ENCODE data around the gene FBXW4.

The FBXW4 gene

GRCh38 chr10:101570428-101571270, 124.3 kb downstream of the FBXW4 start:
- in situ Hi-C loops (cut with MboI; ENCODE audit: low sequenced_read_pairs): loop anchor here (25.0 kb wide), 1 partner anchor 358 kb away; no protein-coding TSS in a partner anchor

DNA sequence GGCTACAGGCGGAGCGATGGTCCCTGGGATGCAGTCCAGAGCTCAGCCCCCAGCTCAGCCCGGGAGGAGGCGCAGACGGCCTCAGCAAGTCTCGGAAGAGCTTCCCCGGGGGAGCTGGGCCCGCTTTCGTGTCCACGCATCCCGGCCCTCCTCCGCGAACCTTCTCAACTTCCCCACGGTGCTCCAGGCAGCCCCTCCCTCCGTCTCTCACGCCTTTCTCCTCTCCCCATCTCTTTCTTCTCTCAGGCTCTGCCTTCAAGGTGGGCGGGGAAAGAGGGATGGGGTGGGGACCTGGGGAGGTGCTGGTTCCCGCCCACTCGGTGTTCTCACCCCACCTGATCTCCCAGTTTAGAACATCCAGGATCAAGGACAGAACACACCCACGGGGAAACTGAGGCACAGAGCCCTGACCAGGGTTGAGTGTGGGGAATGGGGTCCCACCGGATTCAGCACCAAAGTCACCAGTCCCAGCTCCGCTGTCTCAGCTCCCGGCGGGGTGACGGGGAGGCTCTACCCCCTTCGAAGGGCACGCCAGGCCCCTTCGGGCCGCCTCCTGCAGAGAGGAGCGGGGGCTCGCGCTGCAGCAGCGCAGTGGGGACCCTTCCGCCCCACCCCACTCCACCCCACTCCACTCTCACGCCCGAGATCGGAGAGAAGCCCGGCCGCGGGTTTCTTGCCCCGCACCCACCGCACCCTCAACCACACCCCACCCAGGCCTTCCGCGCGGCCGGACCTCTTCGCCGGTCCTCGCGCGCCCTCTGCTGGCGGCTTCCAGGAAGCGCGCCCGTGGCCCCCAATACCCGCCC, 125.1 kb downstream of the FBXW4 start:
- in situ Hi-C loops (cut with MboI; ENCODE audit: low sequenced_read_pairs): loop anchor here (25.0 kb wide), 1 partner anchor 358 kb away; no protein-coding TSS in a partner anchor

GRCh38 chr10:101569323-101569621, 125.7 kb downstream of the FBXW4 start:
- in situ Hi-C loops (cut with MboI; ENCODE audit: low sequenced_read_pairs): loop anchor here (25.0 kb wide), 1 partner anchor 357 kb away; no protein-coding TSS in a partner anchor

DNA sequence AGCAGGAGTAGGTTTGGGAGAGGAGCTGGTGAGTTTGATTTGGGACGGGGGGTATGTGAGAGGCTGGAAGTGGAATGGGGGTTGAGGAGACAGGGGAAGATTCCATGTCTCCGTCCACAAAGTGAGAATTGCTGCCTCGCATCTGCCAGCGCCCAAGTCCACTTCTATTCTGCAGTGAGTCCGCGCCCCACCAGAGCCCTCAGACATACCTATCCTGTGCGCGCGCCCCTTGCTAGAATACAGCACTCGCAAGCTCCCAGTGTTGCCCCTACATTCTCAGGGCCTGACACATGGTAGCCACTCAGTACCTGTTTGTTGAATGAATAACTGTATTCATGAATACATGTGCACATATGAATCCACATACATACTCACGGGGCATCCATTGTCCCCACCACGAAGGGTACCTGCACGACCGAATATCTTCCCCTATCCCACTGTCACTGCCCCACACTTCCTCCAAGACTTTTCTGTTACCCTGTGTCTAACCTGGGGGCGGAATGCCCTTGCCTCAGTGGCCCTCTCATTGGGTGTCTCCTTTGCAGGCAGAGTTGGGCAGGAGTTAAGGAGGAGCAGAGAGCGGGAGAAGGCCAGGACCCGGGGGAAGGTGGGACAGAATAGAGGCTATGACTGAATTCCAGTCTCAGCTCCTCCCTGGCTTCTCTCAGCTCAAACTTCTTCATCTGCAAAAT, 126.8 kb downstream of the FBXW4 start:
- in situ Hi-C loops (cut with MboI; ENCODE audit: low sequenced_read_pairs): loop anchor here (25.0 kb wide), 1 partner anchor 356 kb away; no protein-coding TSS in a partner anchor

- in situ Hi-C loops (cut with MboI; ENCODE audit: low sequenced_read_pairs): loop anchor here (25.0 kb wide), 1 partner anchor 355 kb away; no protein-coding TSS in a partner anchor
Measured at GRCh38 chr10:101567165-101568006, 127.6 kb downstream of the FBXW4 start.

GRCh38 chr10:101566333-101567164, 128.4 kb downstream of the FBXW4 start:
- in situ Hi-C loops (cut with MboI; ENCODE audit: low sequenced_read_pairs): loop anchor here (25.0 kb wide), 1 partner anchor 354 kb away; no protein-coding TSS in a partner anchor

DNA sequence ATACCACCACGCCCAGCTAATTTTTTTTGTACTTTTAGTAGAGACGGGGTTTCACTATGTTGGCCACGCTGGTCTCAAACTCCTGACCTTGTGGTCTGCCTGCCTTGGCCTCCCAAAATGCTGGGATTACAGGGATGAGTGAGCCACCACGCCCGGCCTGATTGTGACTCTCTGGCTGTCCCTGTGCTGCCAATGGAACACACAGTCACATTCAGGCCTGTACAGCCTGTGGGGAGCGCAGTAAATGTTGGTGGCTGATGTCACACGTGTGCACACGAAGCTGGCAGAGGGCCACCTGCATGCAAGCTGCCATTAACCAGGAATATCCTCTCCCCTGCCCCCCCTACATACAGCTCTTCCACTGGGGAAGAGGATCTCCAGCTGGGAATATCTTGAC, 129.0 kb downstream of the FBXW4 start:
- in situ Hi-C loops (cut with MboI; ENCODE audit: low sequenced_read_pairs): loop anchor here (25.0 kb wide), 1 partner anchor 354 kb away; no protein-coding TSS in a partner anchor

DNA sequence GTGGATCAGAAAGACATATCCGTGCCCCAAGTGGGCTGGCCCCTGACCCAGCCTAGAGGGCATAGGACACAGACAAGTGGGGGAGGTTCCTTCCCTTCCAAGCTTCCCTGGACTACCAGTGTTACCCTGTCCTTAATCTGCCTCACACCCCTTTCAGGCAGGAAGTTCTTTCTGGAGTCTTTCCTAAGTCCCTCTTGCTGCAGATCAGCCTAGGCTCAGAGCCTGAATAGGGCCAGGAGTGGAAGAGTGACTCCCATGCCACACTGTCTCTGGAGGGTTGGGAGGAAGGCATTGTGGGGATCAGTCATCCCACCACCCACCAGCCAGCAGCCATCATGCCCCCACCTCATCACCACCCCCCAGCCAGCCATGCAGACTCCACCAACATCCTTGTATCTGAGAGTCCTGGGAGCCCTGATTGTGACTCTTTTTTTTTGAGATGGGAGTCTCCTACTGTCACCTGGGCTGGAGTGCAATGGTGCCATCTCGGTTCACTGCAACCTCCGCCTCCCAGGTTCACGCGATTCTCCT, 129.5 kb downstream of the FBXW4 start:
- in situ Hi-C loops (cut with MboI; ENCODE audit: low sequenced_read_pairs): loop anchor here (25.0 kb wide), 1 partner anchor 353 kb away; no protein-coding TSS in a partner anchor

DNA sequence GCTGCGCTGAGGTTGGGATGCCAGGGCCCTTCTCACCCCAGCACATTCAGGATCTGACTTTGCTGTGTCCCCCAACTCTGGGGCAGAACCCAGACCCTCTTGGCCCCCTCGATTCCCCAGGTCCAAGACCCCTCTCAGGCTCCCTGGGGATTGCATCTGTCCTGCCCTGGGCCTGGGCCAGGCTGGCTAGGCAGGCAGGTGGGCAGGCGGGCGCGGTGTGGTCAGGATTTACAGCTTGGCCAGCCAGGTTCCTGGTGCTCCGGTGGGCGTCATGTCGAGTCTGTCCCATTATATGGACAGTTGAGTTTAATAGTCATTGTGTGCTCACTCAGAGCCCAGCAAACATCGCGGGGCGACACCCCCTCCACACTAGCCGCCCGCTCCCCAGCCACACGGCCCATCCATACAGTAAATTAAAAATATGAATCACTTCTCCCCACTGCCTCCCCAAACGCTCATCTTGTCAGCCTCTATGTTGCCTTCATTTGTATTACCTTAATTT, 130.4 kb downstream of the FBXW4 start:
- in situ Hi-C loops (cut with MboI; ENCODE audit: low sequenced_read_pairs): loop anchor here (25.0 kb wide), 1 partner anchor 352 kb away; no protein-coding TSS in a partner anchor

GRCh38 chr10:101563497-101564040, 131.4 kb downstream of the FBXW4 start:
- in situ Hi-C loops (cut with MboI; ENCODE audit: low sequenced_read_pairs): loop anchor here (25.0 kb wide), 1 partner anchor 351 kb away; no protein-coding TSS in a partner anchor

GRCh38 chr10:101563007-101563406, 132.0 kb downstream of the FBXW4 start:
- in situ Hi-C loops (cut with MboI; ENCODE audit: low sequenced_read_pairs): loop anchor here (25.0 kb wide), 1 partner anchor 351 kb away; no protein-coding TSS in a partner anchor

- in situ Hi-C loops (cut with MboI; ENCODE audit: low sequenced_read_pairs): loop anchor here (25.0 kb wide), 1 partner anchor 350 kb away; no protein-coding TSS in a partner anchor
Measured at GRCh38 chr10:101562231-101562630, 132.7 kb downstream of the FBXW4 start.

DNA sequence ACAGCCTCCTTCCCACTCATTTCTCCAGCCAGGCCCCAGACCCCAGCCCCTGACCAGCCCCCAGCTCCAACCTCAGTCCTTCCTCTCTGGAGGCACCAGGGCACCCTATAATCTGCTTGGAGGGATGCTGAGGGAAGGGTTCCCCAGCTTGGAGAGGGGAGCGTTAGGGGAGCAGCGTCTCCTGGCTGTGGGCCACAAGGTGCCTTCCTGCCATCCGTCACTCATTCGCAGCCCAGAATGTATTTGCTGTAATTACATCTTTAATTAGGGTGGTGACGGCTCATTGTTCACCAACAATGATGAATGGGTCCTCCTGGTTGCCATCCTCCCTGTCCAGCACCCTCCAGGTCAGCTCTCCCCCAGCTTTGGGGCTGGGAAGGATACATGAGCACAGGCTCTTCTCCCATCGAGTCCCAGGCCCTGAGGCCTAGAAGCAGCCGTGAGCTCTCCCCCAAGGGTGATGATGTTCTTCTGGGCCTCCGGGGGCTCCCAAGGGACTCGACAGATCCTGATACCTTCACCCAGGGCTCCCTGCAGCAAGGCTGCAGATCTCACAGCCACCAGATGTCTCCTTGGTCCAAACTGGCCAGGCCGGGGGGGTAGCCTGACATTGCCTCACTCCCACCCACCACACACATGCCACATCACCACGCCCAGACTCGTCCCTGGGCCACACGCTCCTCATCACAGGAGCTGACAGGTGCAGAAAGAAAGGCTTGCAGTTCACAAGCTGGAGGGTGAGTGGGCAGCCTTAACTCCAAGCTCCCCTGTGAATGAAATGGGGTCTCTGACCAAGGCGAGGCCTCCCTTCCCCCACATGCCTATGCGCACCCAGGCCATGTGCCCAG, 133.7 kb downstream of the FBXW4 start:
- in situ Hi-C loops (cut with MboI; ENCODE audit: low sequenced_read_pairs): loop anchor here (25.0 kb wide), 1 partner anchor 349 kb away; no protein-coding TSS in a partner anchor

All from HL-60/S4 (cell line).